RWPE1 (cell line): ENCODE data around the gene ANKRD33.

Source experiments
- CTCF ChIA-PET: fragments of 350-600 bp; sonication (Branson Sonifier 250); formaldehyde crosslinking; extraction: SDS; loops from one replicate; lab custom pipeline; 2021; lab: Yijun Ruan, JAX
- POLR2A ChIA-PET: fragments of 400-600 bp; formaldehyde crosslinking; extraction: SDS; loops from one replicate; lab custom pipeline; 2020; ENCODE audit warnings: antibody characterized with exemption; ENCODE audit not compliant: low non-redundant PET; lab: Yijun Ruan, JAX
- DNase-seq: peaks from one replicate; pipeline ENCODE4 v3.0.0; 2012; ENCODE audit warnings: low spot score
- H3K27ac ChIP-seq: fragments of 450-650 bp; 2 replicates; pipeline ENCODE4 v1.5.1; 2017
- CTCF ChIP-seq: fragments of 450-650 bp; conservative IDR thresholded peaks from 2 replicates; pipeline ENCODE4 v1.5.1; 2017; ENCODE audit warnings: low read depth, mild to moderate bottlenecking

ANKRD33 gene

GRCh38 chr12:51869931-51870330 lies 18.0 kb upstream of the ANKRD33 start:
- H3K27ac ChIP-seq: no peak overlapping the region
- POLR2A ChIA-PET: no interaction called here
- TF ChIP-seq CTCF: no peak
- CTCF ChIA-PET: interaction anchor here (0.7 to 0.9 kb wide), 2 partner anchors 15 to 155 kb away, joined by 3 read pairs; no protein-coding TSS in a partner anchor
- DNase-seq: no peak

GRCh38 chr12:51870504-51870903 lies 17.4 kb upstream of the ANKRD33 start:
- ChIA-PET POLR2A (no interaction called here), CTCF (interaction anchor here (0.6 to 0.9 kb wide), 3 partner anchors 16 to 156 kb away, joined by 3 read pairs; no protein-coding TSS in a partner anchor)
- DNase-seq: no peak
- H3K27ac ChIP-seq: no peak overlapping the region
- no peak for TF ChIP-seq CTCF

- CTCF ChIA-PET: no interaction called here
- POLR2A ChIA-PET: no interaction called here
- no peak overlapping the region for H3K27ac ChIP-seq
- no peak for TF ChIP-seq CTCF
- DNase-seq: no peak
These were observed 16.8 kb upstream of the ANKRD33 start for GRCh38 chr12:51871126-51871525.

GRCh38 chr12:51871918-51872688 lies 15.8 kb upstream of the ANKRD33 start:
- no peak for TF ChIP-seq CTCF
- CTCF ChIA-PET: interaction anchor here (0.6 to 0.7 kb wide), 3 partner anchors 10 to 78 kb away, joined by 3 to 7 read pairs (median 4); no protein-coding TSS in a partner anchor
- POLR2A ChIA-PET: no interaction called here
- no peak overlapping the region for H3K27ac ChIP-seq
- no peak for DNase-seq

- no peak for TF ChIP-seq CTCF
- no peak overlapping the region for H3K27ac ChIP-seq
- POLR2A ChIA-PET: no interaction called here
- no peak for DNase-seq
- CTCF ChIA-PET: interaction anchor here (0.6 to 0.7 kb wide), 2 partner anchors 9 to 79 kb away, joined by 4 to 7 read pairs; no protein-coding TSS in a partner anchor
These were observed 15.3 kb upstream of the ANKRD33 start for GRCh38 chr12:51872689-51872981.

- no peak for TF ChIP-seq CTCF
- no peak for DNase-seq
- POLR2A ChIA-PET: no interaction called here
- CTCF ChIA-PET: no interaction called here
- H3K27ac ChIP-seq: no peak overlapping the region
These were observed 14.5 kb upstream of the ANKRD33 start for GRCh38 chr12:51873251-51873994.
